Femur (tissue), 1 donor: ENCODE measurements around the gene RTRAF.

ENCODE experiments used
- DNase-seq: peaks from one replicate; pipeline ENCODE4 v3.0.0-alpha.2; 2017

Gene RTRAF

GRCh38 chr14:52051871-52052270, 62.5 kb downstream of the RTRAF start:
- DNase-seq: no peak

- no peak for DNase-seq
Observed at GRCh38 chr14:52052288-52052943, 63.1 kb downstream of the RTRAF start.

GRCh38 chr14:52053044-52053443, 63.7 kb downstream of the RTRAF start:
- no peak for DNase-seq

GRCh38 chr14:52054678-52055077, 65.3 kb downstream of the RTRAF start:
- DNase-seq: no peak

- no peak for DNase-seq
Observed at GRCh38 chr14:52055167-52055566, 65.8 kb downstream of the RTRAF start.

- DNase-seq: no peak
Observed at GRCh38 chr14:52058341-52058740, 69.0 kb downstream of the RTRAF start.

DNA sequence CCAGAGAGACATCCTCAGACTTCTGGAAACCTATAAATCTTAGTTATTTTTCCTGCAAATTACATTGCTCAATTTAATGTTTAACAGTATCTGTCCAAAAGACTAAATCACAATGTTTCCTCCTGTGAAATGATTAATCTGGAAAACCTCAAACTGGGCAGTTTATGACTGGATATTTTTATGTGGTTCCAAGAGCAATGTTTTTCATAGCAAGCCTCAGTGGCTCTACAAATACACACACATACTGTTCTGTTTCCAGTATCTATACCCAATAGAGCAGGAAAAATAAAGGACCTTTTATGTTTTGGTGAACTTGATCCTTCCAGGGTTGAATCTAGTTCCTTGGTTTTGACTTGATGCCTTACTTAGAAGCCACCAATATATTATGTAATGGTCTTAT, 70.3 kb downstream of the RTRAF start:
- no peak for DNase-seq

DNA sequence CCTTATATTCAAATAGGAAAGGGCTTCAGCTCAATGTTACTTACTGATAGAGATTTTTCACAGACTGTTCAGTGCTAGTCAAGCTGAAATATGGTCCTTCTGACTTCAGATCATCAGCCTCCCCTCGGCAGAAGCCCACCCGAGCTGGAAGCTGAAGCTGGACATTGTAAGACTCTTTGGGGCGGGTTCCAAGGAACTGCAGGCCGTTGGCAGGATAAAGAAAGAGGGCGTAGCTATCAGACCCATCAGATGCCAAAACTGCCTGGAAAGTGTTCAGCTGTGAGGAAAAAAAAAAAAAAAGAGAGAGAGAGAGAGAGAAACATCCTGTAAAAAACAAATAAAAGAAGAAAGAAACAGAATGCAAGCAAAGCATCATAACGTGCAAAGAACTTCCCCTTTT, 70.7 kb downstream of the RTRAF start:
- DNase-seq: peak; percentile 59
